ENCODE results near the gene HOXA13.

HOXA13 gene

GRCh38 chr7:27224983-27225934, 25.4 kb upstream of the HOXA13 start:
- H3K4me3 ChIP-seq (ENCODE audit: low read length), result no peak overlapping the region
- TF ChIP-seq CTCF (conservative IDR thresholded peaks at IDR 0.05; ENCODE audit: low read length), result no peak
- DNase-seq (ENCODE audit: low read depth), result no peak

GRCh38 chr7:27223941-27224575, 24.2 kb upstream of the HOXA13 start:
- TF ChIP-seq CTCF (conservative IDR thresholded peaks at IDR 0.05; ENCODE audit: low read length), result no peak
- no peak overlapping the region for H3K4me3 ChIP-seq (ENCODE audit: low read length)
- DNase-seq (ENCODE audit: low read depth), result no peak

- DNase-seq (ENCODE audit: low read depth), result no peak
- H3K4me3 ChIP-seq (ENCODE audit: low read length), result no peak overlapping the region
- no peak for TF ChIP-seq CTCF (conservative IDR thresholded peaks at IDR 0.05; ENCODE audit: low read length)
Measured at GRCh38 chr7:27221201-27221797, 21.4 kb upstream of the HOXA13 start.

- no peak for TF ChIP-seq CTCF (conservative IDR thresholded peaks at IDR 0.05; ENCODE audit: low read length)
- no peak for DNase-seq (ENCODE audit: low read depth)
- no peak overlapping the region for H3K4me3 ChIP-seq (ENCODE audit: low read length)
Measured at GRCh38 chr7:27220440-27220955, 20.6 kb upstream of the HOXA13 start.

- no peak overlapping the region for H3K4me3 ChIP-seq (ENCODE audit: low read length)
- no peak for DNase-seq (ENCODE audit: low read depth)
- no peak for TF ChIP-seq CTCF (conservative IDR thresholded peaks at IDR 0.05; ENCODE audit: low read length)
Measured at GRCh38 chr7:27219821-27220220, 19.9 kb upstream of the HOXA13 start.

- no peak for TF ChIP-seq CTCF (conservative IDR thresholded peaks at IDR 0.05; ENCODE audit: low read length)
- no peak overlapping the region for H3K4me3 ChIP-seq (ENCODE audit: low read length)
- no peak for DNase-seq (ENCODE audit: low read depth)
Measured at GRCh38 chr7:27217951-27218350, 18.1 kb upstream of the HOXA13 start.
